Tibial artery (tissue), 4 donors: ENCODE data around the gene PARVG.

Source experiments
- DNase-seq, 2 donors: peaks; one replicate each; pipeline ENCODE4 v3.0.0-alpha.2; 2019
- H3K27ac ChIP-seq, 2 donors: fragments of 200-600 bp; sonication (generic) in 1 of 2; 1 replicate in 1 of 2; 2 replicates in 1 of 2; pipeline ENCODE4 v1.5.1; 2018 to 2019; ENCODE audit warnings: mild to moderate bottlenecking in 1 of 2
- H3K27me3 ChIP-seq, 2 donors: fragments of 200-600 bp; sonication (generic) in 1 of 2; one replicate each; pipeline versions ENCODE4 v1.5.1 to v1.6.0; 2016 to 2019
- H3K36me3 ChIP-seq, 3 donors: fragments of 200-600 bp; sonication (generic) in 2 of 3; one replicate each; pipeline ENCODE4 v1.5.1; 2016 to 2019; ENCODE audit warnings: mild to moderate bottlenecking in 2 of 3
- H3K4me1 ChIP-seq, 4 donors: fragments of 200-600 bp; sonication (generic) in 2 of 4; 1 replicate in 3 of 4; 2 replicates in 1 of 4; pipeline ENCODE4 v1.5.1; 2016 to 2019
- H3K4me3 ChIP-seq, 2 donors: fragments of 200-600 bp; sonication (generic) in 1 of 2; 1 replicate in 1 of 2; 2 replicates in 1 of 2; pipeline ENCODE4 v1.5.1; 2018 to 2019; ENCODE audit warnings: mild to moderate bottlenecking in 2 of 2
- H3K9me3 ChIP-seq, 3 donors: fragments of 200-600 bp; sonication (generic) in 1 of 3; one replicate each; pipeline ENCODE4 v1.5.1; 2016 to 2019
- CTCF ChIP-seq, 2 experiments: fragments of 200-600 bp in 1 of 2; fragments of 450-650 bp in 1 of 2; IDR thresholded peaks; one replicate each; pipeline ENCODE4 v1.5.1; 2017 to 2019; ENCODE audit warnings: antibody characterized with exemption in 2 of 2, mild to moderate bottlenecking in 1 of 2, moderate library complexity in 1 of 2
- intact Hi-C: fragments of 100-400 bp; cut with DNase I; formaldehyde crosslinking; loops from one replicate; pipeline ENCODE4 v1.15.0; 2023; ENCODE audit warnings: low total_unique reads

PARVG gene

GRCh38 chr22:44209343-44209742 is 28.6 kb downstream of the PARVG start:
- intact Hi-C loops, result no loop called here
- Histone ChIP-seq H3K27me3 (peaks cover 0 to 5% of the 10 kb centered on the region in 2 donors), H3K27ac (no peak overlapping the region), H3K9me3 (peaks cover 0 to 8% (median 4%) of the 10 kb centered on the region in 3 donors), H3K36me3 (no peaks in the 10 kb centered on the region), H3K4me1 (peaks cover 0 to 26% (median 6%) of the 10 kb centered on the region in 4 donors), H3K4me3 (no peak overlapping the region)
- TF ChIP-seq CTCF (IDR thresholded peaks at IDR 0.05), result no peak
- no peak for DNase-seq

GRCh38 chr22:44210722-44211121 is 30.0 kb downstream of the PARVG start:
- no peak overlapping the region for H3K4me3 ChIP-seq
- no peak overlapping the region for H3K27ac ChIP-seq
- TF ChIP-seq CTCF (IDR thresholded peaks at IDR 0.05), result no peak
- no peaks in the 10 kb centered on the region for H3K27me3 ChIP-seq
- H3K36me3 ChIP-seq, result no peaks in the 10 kb centered on the region
- H3K4me1 ChIP-seq, result peaks cover 0 to 26% (median 6%) of the 10 kb centered on the region in 4 donors
- peaks cover 0 to 11% (median 4%) of the 10 kb centered on the region in 3 donors for H3K9me3 ChIP-seq
- intact Hi-C loops, result no loop called here
- no peak for DNase-seq

GRCh38 chr22:44211256-44211945 is 30.7 kb downstream of the PARVG start:
- H3K27me3 ChIP-seq, result no peaks in the 10 kb centered on the region
- peak overlapping the region; percentile 50 to 61 for H3K27ac ChIP-seq
- peaks cover 0 to 26% (median 6%) of the 10 kb centered on the region in 4 donors for H3K4me1 ChIP-seq
- no peak overlapping the region for H3K4me3 ChIP-seq
- H3K9me3 ChIP-seq, result peaks cover 0 to 11% (median 4%) of the 10 kb centered on the region in 3 donors
- no peaks in the 10 kb centered on the region for H3K36me3 ChIP-seq
- DNase-seq, result peak in 1 of 2 donors; percentile 50
- TF ChIP-seq CTCF (IDR thresholded peaks at IDR 0.05), result no peak
- intact Hi-C loops, result no loop called here

GRCh38 chr22:44211946-44212930 is 31.5 kb downstream of the PARVG start:
- H3K4me3 ChIP-seq, result no peak overlapping the region
- H3K27me3 ChIP-seq, result no peaks in the 10 kb centered on the region
- TF ChIP-seq CTCF (IDR thresholded peaks at IDR 0.05), result no peak
- DNase-seq, result peak in 1 of 2 donors; percentile 56
- peaks cover 0 to 11% (median 4%) of the 10 kb centered on the region in 3 donors for H3K9me3 ChIP-seq
- intact Hi-C loops, result no loop called here
- H3K36me3 ChIP-seq, result no peaks in the 10 kb centered on the region
- peaks cover 0 to 26% (median 6%) of the 10 kb centered on the region in 4 donors for H3K4me1 ChIP-seq
- peak overlapping the region; percentile 50 to 61 for H3K27ac ChIP-seq

- H3K27ac ChIP-seq, result peak overlapping the region in 1 of 2 donors; percentile 61
- H3K4me3 ChIP-seq, result no peak overlapping the region
- H3K36me3 ChIP-seq, result no peaks in the 10 kb centered on the region
- peaks cover 0 to 11% (median 4%) of the 10 kb centered on the region in 3 donors for H3K9me3 ChIP-seq
- H3K27me3 ChIP-seq, result no peaks in the 10 kb centered on the region
- no peak for DNase-seq
- intact Hi-C loops, result no loop called here
- H3K4me1 ChIP-seq, result peaks cover 0 to 26% (median 6%) of the 10 kb centered on the region in 4 donors
- TF ChIP-seq CTCF (IDR thresholded peaks at IDR 0.05), result no peak
Measured at GRCh38 chr22:44212936-44213335, 32.2 kb downstream of the PARVG start.
